Measurements from ENCODE around the gene SLC30A2.

- TF ChIP-seq CTCF (IDR thresholded peaks at IDR 0.05): no peak
- no peak for TF ChIP-seq SIN3A (IDR thresholded peaks at IDR 0.05; ENCODE audit: borderline replicate concordance, insufficient read depth, low read depth, low read length)
Observed at GRCh38 chr1:26035203-26035958, 10.5 kb downstream of the SLC30A2 start.
